H1 (cell line): Measurements from ENCODE around the gene DHRS13. TPM values are rescaled to one million over a fixed set of nuclear protein-coding genes. Genes with fewer than 3 reads are reported as not detected.
"Not testable (repeated sequence)": the region's sequence is repeated elsewhere in the genome, so short reads cannot be mapped to it uniquely, and the experiment has no call there.

Source experiments
- CTCF ChIA-PET: fragments of 300-600 bp; sonication (Branson Sonifier 250); formaldehyde crosslinking; loops from one replicate; lab custom pipeline; 2021; ENCODE audit not compliant: partially characterized antibody; lab: Charles Lee
- POLR2A ChIA-PET: fragments of 300-600 bp; sonication (Branson Sonifier 250); formaldehyde crosslinking; loops from one replicate; lab custom pipeline; 2021; ENCODE audit warnings: inconsistent platforms; ENCODE audit not compliant: partially characterized antibody; lab: Charles Lee
- DNase-seq, 2 experiments: peaks; one replicate each; pipeline versions ENCODE4 v3.0.0 to v3.0.0-alpha.2; 2010 to 2022; ENCODE audit warnings: low spot score in 2 of 2, low read depth in 1 of 2, mixed read lengths in 1 of 2
- FAIRE-seq: peaks from 2 replicates; lab custom pipeline; 2011; peaks lifted over from hg19 to GRCh38; lab: Jason Lieb, UNC
- H2AFZ ChIP-seq: 2 replicates; pipeline ENCODE4 v1.8.1; 2012; ENCODE audit warnings: low read length, inconsistent platforms
- H2AK5ac ChIP-seq: 2 replicates; pipeline ENCODE4 v1.6.1; 2013; ENCODE audit warnings: low read depth, low read length
- H2BK120ac ChIP-seq: replicated peaks from 2 replicates; pipeline ENCODE3; 2013; ENCODE audit warnings: low read depth, low read length, inconsistent platforms
- H2BK12ac ChIP-seq: 2 replicates; pipeline ENCODE4 v1.6.1; 2013; ENCODE audit warnings: low read depth, low read length
- H2BK15ac ChIP-seq: 2 replicates; pipeline ENCODE4 v1.6.1; 2013; ENCODE audit warnings: low read length
- H2BK20ac ChIP-seq: 2 replicates; pipeline ENCODE4 v1.6.1; 2013; ENCODE audit warnings: low read length
- H2BK5ac ChIP-seq: 2 replicates; pipeline ENCODE4 v1.6.1; 2013; ENCODE audit warnings: low read depth, low read length
- H3K14ac ChIP-seq: 2 replicates; pipeline ENCODE4 v1.6.1; 2013; ENCODE audit warnings: inconsistent platforms; ENCODE audit not compliant: insufficient read length
- H3K18ac ChIP-seq: 2 replicates; pipeline ENCODE4 v1.6.1; 2013; ENCODE audit warnings: low read length; ENCODE audit errors: extremely low read depth
- H3K23ac ChIP-seq: 2 replicates; pipeline ENCODE4 v1.6.1; 2013; ENCODE audit warnings: inconsistent platforms; ENCODE audit not compliant: insufficient read length
- H3K23me2 ChIP-seq: 2 replicates; pipeline ENCODE4 v1.6.1; 2013; ENCODE audit warnings: low read depth, low read length
- H3K27ac ChIP-seq: 2 replicates; pipeline ENCODE4 v1.6.1; 2011; ENCODE audit warnings: low read depth, low read length, inconsistent platforms
- H3K27me3 ChIP-seq, 4 experiments: replicated peaks in 1 of 4; 1 replicate in 1 of 4; 2 replicates in 3 of 4; pipeline versions ENCODE4 v1.6.1 to v1.8.1; 2011 to 2013; ENCODE audit warnings: low read length in 3 of 4, mild to moderate bottlenecking in 3 of 4, inconsistent platforms in 2 of 4, mixed read lengths in 2 of 4, moderate library complexity in 1 of 4; ENCODE audit not compliant: control insufficient read depth in 3 of 4, insufficient read depth in 3 of 4; ENCODE audit errors: extremely low read depth in 1 of 4
- H3K36me3 ChIP-seq, 4 experiments: 2 replicates each; pipeline versions ENCODE4 v1.6.1 to v1.8.1; 2011 to 2013; ENCODE audit warnings: mild to moderate bottlenecking in 4 of 4, low read length in 3 of 4, moderate library complexity in 2 of 4, control low read depth in 1 of 4, inconsistent platforms in 1 of 4; ENCODE audit not compliant: insufficient read depth in 4 of 4, control insufficient read depth in 2 of 4
- H3K4ac ChIP-seq: replicated peaks from 2 replicates; pipeline ENCODE3; 2013; ENCODE audit warnings: low read length, low read depth, mixed read lengths, inconsistent platforms; ENCODE audit not compliant: insufficient read length
- H3K4me1 ChIP-seq, 4 experiments: replicated peaks in 1 of 4; 1 replicate in 1 of 4; 2 replicates in 3 of 4; pipeline versions ENCODE4 v1.6.1 to v1.8.1; 2011 to 2013; ENCODE audit warnings: low read length in 3 of 4, inconsistent platforms in 2 of 4, mixed read lengths in 1 of 4; ENCODE audit not compliant: insufficient read depth in 4 of 4, control insufficient read depth in 3 of 4
- H3K4me2 ChIP-seq, 2 experiments: 2 replicates each; pipeline versions ENCODE4 v1.6.1 to v1.8.1; 2011 to 2013; ENCODE audit warnings: low read depth in 2 of 2, low read length in 2 of 2, control low read depth in 1 of 2, inconsistent platforms in 1 of 2, mild to moderate bottlenecking in 1 of 2; ENCODE audit not compliant: insufficient read depth in 1 of 2
- H3K4me3 ChIP-seq, 4 experiments: fragments of 200-600, 300-600 bp in 1 of 4; sonication (generic), shearing (Covaris generic), sonication (Bioruptor Twin) in 1 of 4; 2 replicates each; pipeline versions ENCODE4 v1.5.1 to v1.8.1; 2011 to 2016; ENCODE audit warnings: low read length in 4 of 4, low read depth in 3 of 4, control low read depth in 2 of 4, inconsistent platforms in 2 of 4, mild to moderate bottlenecking in 2 of 4, mixed read lengths in 1 of 4, moderate library complexity in 1 of 4; ENCODE audit not compliant: insufficient read depth in 2 of 4; ENCODE audit errors: extremely low read depth in 1 of 4
- H3K56ac ChIP-seq: replicated peaks from 2 replicates; pipeline ENCODE3; 2013; ENCODE audit warnings: low read depth, mild to moderate bottlenecking, mixed read lengths, low read length, inconsistent platforms; ENCODE audit not compliant: insufficient read length
- H3K79me1 ChIP-seq: 2 replicates; pipeline ENCODE4 v1.6.1; 2013; ENCODE audit warnings: low read depth, low read length, control low read depth
- H3K79me2 ChIP-seq, 2 experiments: 2 replicates each; pipeline versions ENCODE4 v1.6.1 to v1.8.1; 2012 to 2013; ENCODE audit warnings: low read length in 2 of 2, mild to moderate bottlenecking in 2 of 2, inconsistent platforms in 1 of 2; ENCODE audit not compliant: insufficient read depth in 2 of 2, control insufficient read depth in 1 of 2
- H3K9ac ChIP-seq, 4 experiments: replicated peaks in 1 of 4; 1 replicate in 1 of 4; 2 replicates in 3 of 4; pipeline versions ENCODE4 v1.6.1 to v1.8.1; 2011 to 2013; ENCODE audit warnings: low read depth in 3 of 4, low read length in 3 of 4, control low read depth in 2 of 4, mild to moderate bottlenecking in 2 of 4, moderate library complexity in 2 of 4, inconsistent platforms in 1 of 4; ENCODE audit errors: extremely low read depth in 1 of 4
- H3K9me3 ChIP-seq, 2 experiments: 2 replicates each; pipeline versions ENCODE4 v1.6.1 to v1.8.1; 2012 to 2013; ENCODE audit warnings: mild to moderate bottlenecking in 2 of 2, moderate library complexity in 2 of 2, control low read depth in 1 of 2, inconsistent platforms in 1 of 2, low read depth in 1 of 2, low read length in 1 of 2, mixed read lengths in 1 of 2; ENCODE audit not compliant: insufficient read depth in 2 of 2
- H4K20me1 ChIP-seq, 2 experiments: replicated peaks in 1 of 2; 2 replicates each; pipeline versions ENCODE3 to v1.8.1; 2011 to 2013; ENCODE audit warnings: inconsistent platforms in 2 of 2, low read length in 2 of 2, mild to moderate bottlenecking in 1 of 2; ENCODE audit not compliant: insufficient read depth in 2 of 2, control insufficient read depth in 1 of 2
- H4K5ac ChIP-seq: 2 replicates; pipeline ENCODE4 v1.6.1; 2013; ENCODE audit warnings: low read length, low read depth, mixed read lengths, inconsistent platforms; ENCODE audit not compliant: insufficient read length
- H4K8ac ChIP-seq: 2 replicates; pipeline ENCODE4 v1.8.0; 2013; ENCODE audit warnings: mild to moderate bottlenecking, moderate library complexity, low read length, inconsistent platforms; ENCODE audit not compliant: insufficient read depth; ENCODE audit errors: extremely low read depth
- H4K91ac ChIP-seq: replicated peaks from 2 replicates; pipeline ENCODE3; 2013; ENCODE audit warnings: low read length, mixed read lengths, inconsistent platforms; ENCODE audit not compliant: insufficient read length
- CEBPB ChIP-seq: IDR thresholded peaks from 2 replicates; pipeline ENCODE4 v1.6.1; 2012; ENCODE audit warnings: low read depth, low read length
- WGBS, 2 experiments: shearing (Covaris generic) in 1 of 2; methylation state at CpG; one replicate each; pipeline versions ENCODE4 v1.1.6 to v1.1.7; 2013 to 2015; ENCODE audit warnings: low lambda C conversion rate in 2 of 2, mixed read lengths in 2 of 2, inconsistent platforms in 1 of 2, low coverage in 1 of 2, missing lambda C conversion rate in 1 of 2; ENCODE audit not compliant: insufficient replicate concordance in 2 of 2, insufficient coverage in 1 of 2, insufficient read length in 1 of 2; ENCODE audit errors: extremely low coverage in 1 of 2, missing lambda C conversion rate in 1 of 2; 5-methylcytosine and 5-hydroxymethylcytosine counted together
- polyA plus RNA-seq, 7 experiments: library from polyadenylated mRNA; depleted of rRNA in 3 of 7; stranded (reverse) in 5 of 7; unstranded in 2 of 7; fragments of >200 nt in 5 of 7; fragments of 200-250 nt in 2 of 7; gene quantifications; 1 replicate in 5 of 7; 2 replicates in 1 of 7; 4 replicates in 1 of 7; pipeline versions ENCODE4 v1.2.1 to v1.2.3, GENCODE V29; 2011 to 2013; ENCODE audit warnings: missing spikeins in 2 of 7, mixed read lengths in 2 of 7
- total RNA-seq: library from RNA; stranded (reverse); fragmentation: NEBNext Ultra II Directional; extraction: Animal tissue kit (Norgen Biotek cat#: 25700); gene quantifications from 2 replicates; pipeline ENCODE4 v1.2.1, GENCODE V29; 2021

DHRS13 gene
- total and polyA plus RNA-seq, 2 of the 8 experiments (the other 6 are each of a cell fraction or from before 2014, with no cell fraction given) = 23.7 to 30.0 TPM

- H3K79me2 ChIP-seq, H3K18ac ChIP-seq, H3K9ac ChIP-seq, H2BK20ac ChIP-seq, H3K4me2 ChIP-seq, H3K27me3 ChIP-seq, H4K20me1 ChIP-seq, FAIRE-seq, H3K4ac ChIP-seq, H3K4me3 ChIP-seq, H3K4me1 ChIP-seq, H3K27ac ChIP-seq, H2AK5ac ChIP-seq, H4K8ac ChIP-seq, H2AFZ ChIP-seq, H4K91ac ChIP-seq, H4K5ac ChIP-seq, H3K14ac ChIP-seq, H3K23ac ChIP-seq, H2BK12ac ChIP-seq, H3K23me2 ChIP-seq, H3K56ac ChIP-seq, H3K9me3 ChIP-seq, DNase-seq, H3K79me1 ChIP-seq, H2BK5ac ChIP-seq, H2BK120ac ChIP-seq, H2BK15ac ChIP-seq: not testable (repeated sequence)
- ChIA-PET POLR2A (interaction anchor here (1.0 kb wide), 1 partner anchor 173 kb away, joined by 3 read pairs; no protein-coding TSS in a partner anchor), CTCF (interaction anchor here (0.9 to 5.7 kb wide), 4 partner anchors 25 to 147 kb away, joined by 4 to 73 read pairs (median 17); partner anchors contain the start of gene DHRS13)
- peaks cover 9 to 27% (median 19%) of the 10 kb centered on the region in 4 experiments; a peak in 6 of 8 replicates for H3K36me3 ChIP-seq
- 85% methylated on average over 5 of the region's 6 CpGs; no CpG with 5 or more reads in 1 of the 2 experiments for WGBS, 2 experiments
- TF ChIP-seq CEBPB = peak; percentile 21; the same call in 1 of the 2 replicates
These were observed 25.6 kb downstream of the DHRS13 start for GRCh38 chr17:28877150-28877711.
